ENCODE data around the gene GNAQ.

DNA sequence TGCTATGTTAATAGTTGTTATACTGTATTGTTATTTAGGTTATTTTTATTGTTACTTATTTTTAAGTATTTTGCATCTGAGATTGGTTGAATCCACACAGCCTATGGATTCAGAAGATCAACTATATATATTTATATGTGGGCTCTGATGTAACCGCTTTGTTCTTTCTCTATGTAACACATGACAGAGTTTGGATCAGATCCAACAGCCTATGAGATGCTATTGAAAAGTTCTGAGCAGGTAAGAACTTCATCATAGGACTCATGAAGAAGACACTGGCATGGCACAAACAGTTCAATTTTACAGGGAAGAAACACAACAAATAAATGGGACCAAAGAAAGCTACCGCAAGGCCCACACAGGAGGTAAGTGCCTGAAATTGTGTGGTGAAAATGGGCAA lies 93.4 kb downstream of the GNAQ start:
- no peak for TF ChIP-seq POLR2A (IDR thresholded peaks at IDR 0.05; ENCODE audit: borderline replicate concordance, extremely low read depth, insufficient read depth, insufficient read length)
- TF ChIP-seq ELF1 (IDR thresholded peaks at IDR 0.05; ENCODE audit: borderline replicate concordance, low read depth) = no peak
- no peak for TF ChIP-seq JUND (IDR thresholded peaks at IDR 0.05)
- TF ChIP-seq, protein P1, sequence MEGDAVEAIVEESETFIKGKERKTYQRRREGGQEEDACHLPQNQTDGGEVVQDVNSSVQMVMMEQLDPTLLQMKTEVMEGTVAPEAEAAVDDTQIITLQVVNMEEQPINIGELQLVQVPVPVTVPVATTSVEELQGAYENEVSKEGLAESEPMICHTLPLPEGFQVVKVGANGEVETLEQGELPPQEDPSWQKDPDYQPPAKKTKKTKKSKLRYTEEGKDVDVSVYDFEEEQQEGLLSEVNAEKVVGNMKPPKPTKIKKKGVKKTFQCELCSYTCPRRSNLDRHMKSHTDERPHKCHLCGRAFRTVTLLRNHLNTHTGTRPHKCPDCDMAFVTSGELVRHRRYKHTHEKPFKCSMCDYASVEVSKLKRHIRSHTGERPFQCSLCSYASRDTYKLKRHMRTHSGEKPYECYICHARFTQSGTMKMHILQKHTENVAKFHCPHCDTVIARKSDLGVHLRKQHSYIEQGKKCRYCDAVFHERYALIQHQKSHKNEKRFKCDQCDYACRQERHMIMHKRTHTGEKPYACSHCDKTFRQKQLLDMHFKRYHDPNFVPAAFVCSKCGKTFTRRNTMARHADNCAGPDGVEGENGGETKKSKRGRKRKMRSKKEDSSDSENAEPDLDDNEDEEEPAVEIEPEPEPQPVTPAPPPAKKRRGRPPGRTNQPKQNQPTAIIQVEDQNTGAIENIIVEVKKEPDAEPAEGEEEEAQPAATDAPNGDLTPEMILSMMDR (IDR thresholded peaks at IDR 0.05 in 2 of 3, conservative IDR thresholded peaks at IDR 0.05 in 1 of 3; ENCODE audit: borderline replicate concordance in 1 of 3, insufficient read depth in 1 of 3, low read depth in 2 of 3, low read length in 2 of 3) = no peak
- no peak for TF ChIP-seq POLR2AphosphoS5 (IDR thresholded peaks at IDR 0.05; ENCODE audit: low read depth, low read length)
- TF ChIP-seq, protein P2, sequence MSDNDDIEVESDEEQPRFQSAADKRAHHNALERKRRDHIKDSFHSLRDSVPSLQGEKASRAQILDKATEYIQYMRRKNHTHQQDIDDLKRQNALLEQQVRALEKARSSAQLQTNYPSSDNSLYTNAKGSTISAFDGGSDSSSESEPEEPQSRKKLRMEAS (IDR thresholded peaks at IDR 0.05) = no peak
- no peak for TF ChIP-seq EGR1 (IDR thresholded peaks at IDR 0.05; ENCODE audit: low read depth)
- no peak for TF ChIP-seq SIN3A (IDR thresholded peaks at IDR 0.05; ENCODE audit: low read depth)
- TF ChIP-seq EZH2phosphoT487 (IDR thresholded peaks at IDR 0.05; ENCODE audit: borderline replicate concordance) = no peak
- TF ChIP-seq SRF (IDR thresholded peaks at IDR 0.05; ENCODE audit: low read depth) = no peak
- TF ChIP-seq ZNF274 (IDR thresholded peaks at IDR 0.05; ENCODE audit: low read depth, low read length) = no peak
- no peak for TF ChIP-seq EZH2 (IDR thresholded peaks at IDR 0.05)
- TF ChIP-seq, protein P3, sequence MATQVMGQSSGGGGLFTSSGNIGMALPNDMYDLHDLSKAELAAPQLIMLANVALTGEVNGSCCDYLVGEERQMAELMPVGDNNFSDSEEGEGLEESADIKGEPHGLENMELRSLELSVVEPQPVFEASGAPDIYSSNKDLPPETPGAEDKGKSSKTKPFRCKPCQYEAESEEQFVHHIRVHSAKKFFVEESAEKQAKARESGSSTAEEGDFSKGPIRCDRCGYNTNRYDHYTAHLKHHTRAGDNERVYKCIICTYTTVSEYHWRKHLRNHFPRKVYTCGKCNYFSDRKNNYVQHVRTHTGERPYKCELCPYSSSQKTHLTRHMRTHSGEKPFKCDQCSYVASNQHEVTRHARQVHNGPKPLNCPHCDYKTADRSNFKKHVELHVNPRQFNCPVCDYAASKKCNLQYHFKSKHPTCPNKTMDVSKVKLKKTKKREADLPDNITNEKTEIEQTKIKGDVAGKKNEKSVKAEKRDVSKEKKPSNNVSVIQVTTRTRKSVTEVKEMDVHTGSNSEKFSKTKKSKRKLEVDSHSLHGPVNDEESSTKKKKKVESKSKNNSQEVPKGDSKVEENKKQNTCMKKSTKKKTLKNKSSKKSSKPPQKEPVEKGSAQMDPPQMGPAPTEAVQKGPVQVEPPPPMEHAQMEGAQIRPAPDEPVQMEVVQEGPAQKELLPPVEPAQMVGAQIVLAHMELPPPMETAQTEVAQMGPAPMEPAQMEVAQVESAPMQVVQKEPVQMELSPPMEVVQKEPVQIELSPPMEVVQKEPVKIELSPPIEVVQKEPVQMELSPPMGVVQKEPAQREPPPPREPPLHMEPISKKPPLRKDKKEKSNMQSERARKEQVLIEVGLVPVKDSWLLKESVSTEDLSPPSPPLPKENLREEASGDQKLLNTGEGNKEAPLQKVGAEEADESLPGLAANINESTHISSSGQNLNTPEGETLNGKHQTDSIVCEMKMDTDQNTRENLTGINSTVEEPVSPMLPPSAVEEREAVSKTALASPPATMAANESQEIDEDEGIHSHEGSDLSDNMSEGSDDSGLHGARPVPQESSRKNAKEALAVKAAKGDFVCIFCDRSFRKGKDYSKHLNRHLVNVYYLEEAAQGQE (IDR thresholded peaks at IDR 0.05; ENCODE audit: low read depth) = no peak
